B cell (primary cell): Measurements from ENCODE around the gene FCN1. TPM values are rescaled to one million over a fixed set of nuclear protein-coding genes. Genes with fewer than 3 reads are reported as not detected.

Experiments used
- ATAC-seq: fragments of 200-7000 bp; cut with Tn5 transposase; one replicate; pipeline ENCODE4 v1.10.0; 2021; ENCODE audit warnings: low read depth, mild to moderate bottlenecking, moderate number of reproducible peaks, moderate library complexity
- CTCF ChIA-PET: fragments of 350-600 bp; sonication (Branson Sonifier 250); formaldehyde crosslinking; loops from one replicate; lab custom pipeline; 2021; ENCODE audit warnings: antibody characterized with exemption, inconsistent platforms; lab: Charles Lee
- POLR2A ChIA-PET: fragments of 350-600 bp; sonication (Branson Sonifier 250); formaldehyde crosslinking; loops from one replicate; lab custom pipeline; 2021; ENCODE audit warnings: antibody characterized with exemption; lab: Charles Lee
- DNase-seq: peaks from one replicate; pipeline ENCODE4 v3.0.0; 2013
- H2AFZ ChIP-seq: 2 replicates; pipeline ENCODE4 v1.6.1; 2012; ENCODE audit warnings: mild to moderate bottlenecking, low read depth, low read length; ENCODE audit not compliant: insufficient read depth, poor library complexity, severe bottlenecking
- H3K27ac ChIP-seq, 2 donors: 1 replicate in 1 of 2; 2 replicates in 1 of 2; pipeline ENCODE4 v1.5.1; 2012 to 2013; ENCODE audit warnings: low read length in 2 of 2, mild to moderate bottlenecking in 2 of 2, moderate library complexity in 1 of 2
- H3K27me3 ChIP-seq, 4 experiments: fragments of 200-600 bp in 1 of 4; sonication (generic) in 1 of 4; replicated peaks in 1 of 4; 1 replicate in 2 of 4; 2 replicates in 2 of 4; pipeline versions ENCODE4 v1.6.1 to v1.7.0; 2013 to 2016; ENCODE audit warnings: low read length in 3 of 4, mild to moderate bottlenecking in 2 of 4, mixed read lengths in 1 of 4, moderate library complexity in 1 of 4; ENCODE audit not compliant: insufficient read depth in 4 of 4, control insufficient read depth in 3 of 4; ENCODE audit errors: control extremely low read depth in 1 of 4
- H3K36me3 ChIP-seq, 2 experiments: replicated peaks in 1 of 2; 1 replicate in 1 of 2; 2 replicates in 1 of 2; pipeline versions ENCODE4 v1.6.1 to v1.7.1; 2013; ENCODE audit warnings: low read length in 1 of 2; ENCODE audit not compliant: insufficient read depth in 2 of 2, control insufficient read depth in 1 of 2; ENCODE audit errors: control extremely low read depth in 1 of 2, extremely low read depth in 1 of 2
- H3K4me1 ChIP-seq, 2 donors: fragments of 200-600 bp in 1 of 2; sonication (generic) in 1 of 2; 1 replicate in 1 of 2; 2 replicates in 1 of 2; pipeline versions ENCODE4 v1.5.1 to v1.6.1; 2013 to 2017; ENCODE audit warnings: low read length in 2 of 2; ENCODE audit not compliant: control insufficient read depth in 2 of 2, insufficient read depth in 2 of 2
- H3K4me2 ChIP-seq: replicated peaks from 2 replicates; pipeline ENCODE3; 2012; ENCODE audit warnings: mild to moderate bottlenecking, low read depth, low read length; ENCODE audit not compliant: poor library complexity, severe bottlenecking
- H3K4me3 ChIP-seq, 5 experiments: fragments of 200-600 bp in 1 of 5; sonication (generic) in 1 of 5; 1 replicate in 3 of 5; 2 replicates in 2 of 5; pipeline versions ENCODE4 v1.5.1 to v1.7.0; 2011 to 2016; ENCODE audit warnings: low read length in 4 of 5, mild to moderate bottlenecking in 4 of 5, low read depth in 2 of 5, control low read depth in 1 of 5, moderate library complexity in 1 of 5; ENCODE audit not compliant: insufficient read depth in 1 of 5; ENCODE audit errors: control extremely low read depth in 1 of 5, extremely low read depth in 1 of 5
- H3K79me2 ChIP-seq: fragments of 200-600 bp; sonication (generic); one replicate; pipeline ENCODE4 v1.6.0; 2016; ENCODE audit warnings: low read length; ENCODE audit not compliant: control insufficient read depth, insufficient read depth
- H3K9ac ChIP-seq: fragments of 200-600 bp; sonication (generic); 2 replicates; pipeline ENCODE4 v1.6.1; 2017; ENCODE audit warnings: mild to moderate bottlenecking, low read length, moderate library complexity
- H3K9me3 ChIP-seq, 3 donors: one replicate each; pipeline versions ENCODE4 v1.6.1 to v1.7.1; 2013; ENCODE audit warnings: low read length in 2 of 3; ENCODE audit not compliant: control insufficient read depth in 2 of 3, insufficient read depth in 1 of 3; ENCODE audit errors: control extremely low read depth in 1 of 3
- H4K20me1 ChIP-seq: 2 replicates; pipeline ENCODE4 v1.6.0; 2012; ENCODE audit warnings: mild to moderate bottlenecking, low read length; ENCODE audit not compliant: insufficient read depth, control insufficient read depth, poor library complexity, severe bottlenecking
- H3K27ac Mint-ChIP-seq: one replicate; pipeline ENCODE4 v1.8.0; 2021; ENCODE audit warnings: mixed read lengths
- H3K27me3 Mint-ChIP-seq: one replicate; pipeline ENCODE4 v1.8.0; 2021; ENCODE audit warnings: mixed read lengths
- H3K4me1 Mint-ChIP-seq: one replicate; pipeline ENCODE4 v1.8.0; 2021; ENCODE audit warnings: mixed read lengths
- H3K4me3 Mint-ChIP-seq: one replicate; pipeline ENCODE4 v1.8.0; 2021; ENCODE audit warnings: mixed read lengths
- H3K9me3 Mint-ChIP-seq: one replicate; pipeline ENCODE4 v1.8.0; 2022; ENCODE audit warnings: mixed read lengths; ENCODE audit not compliant: insufficient read depth
- CTCF ChIP-seq: fragments of 200-600 bp; IDR thresholded peaks from one replicate; pipeline ENCODE4 v1.8.0; 2022; ENCODE audit warnings: antibody characterized with exemption, mild to moderate bottlenecking
- EZH2 ChIP-seq: IDR thresholded peaks from 2 replicates; pipeline ENCODE4 v1.6.1; 2012; ENCODE audit warnings: borderline replicate concordance, low read depth, mild to moderate bottlenecking, moderate library complexity, low read length; ENCODE audit not compliant: insufficient read depth, poor library complexity, severe bottlenecking
- WGBS: methylation state at CpG from one replicate; pipeline ENCODE4 v1.1.5; 2013; ENCODE audit warnings: missing lambda C conversion rate; ENCODE audit not compliant: insufficient coverage; 5-methylcytosine and 5-hydroxymethylcytosine counted together
- intact Hi-C: fragments of 100-400 bp; cut with micrococcal nuclease; formaldehyde crosslinking; loops from one replicate; pipeline ENCODE4 v1.10.0; 2022
- polyA plus RNA-seq: library from polyadenylated mRNA; depleted of rRNA; stranded (reverse); fragments of >200 nt; gene quantifications from 2 replicates; pipeline ENCODE4 v1.2.3, GENCODE V29; 2012
- total RNA-seq, 2 donors: library from RNA; stranded (reverse); fragments of 120-200 nt in 1 of 2; gene quantifications; 1 replicate in 1 of 2; 2 replicates in 1 of 2; pipeline versions ENCODE4 v1.2.3 to v1.2.4, GENCODE V29; 2013 to 2022

Gene FCN1
- total and polyA plus RNA-seq, 2 donors (not counting 1 experiment from before 2014, with no cell fraction given) = 2.2 to 20.6 TPM

DNA sequence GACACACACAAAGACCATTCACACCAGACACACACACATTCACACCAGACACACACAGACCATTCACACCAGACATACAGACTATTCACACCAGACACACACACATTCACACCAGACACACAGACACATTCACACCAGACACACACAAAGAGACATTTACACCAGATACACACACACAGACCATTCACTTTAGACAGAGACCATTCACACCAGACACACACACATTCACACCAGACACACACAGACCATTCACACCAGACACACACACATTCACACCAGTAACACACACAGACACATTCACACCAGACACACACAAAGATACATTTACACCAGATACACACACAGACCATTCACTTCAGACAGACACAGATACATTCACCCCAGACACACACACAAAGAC is 29.0 kb upstream of the FCN1 start:
- Histone ChIP-seq H3K4me1 (no peaks in the 10 kb centered on the region), H3K27me3 (peaks cover 0 to 4% (median 0%) of the 10 kb centered on the region in 4 experiments), H3K4me3 (no peak overlapping the region), H3K9ac (no peak overlapping the region), H2AFZ (no peak overlapping the region), H3K27ac (no peak overlapping the region), H3K36me3 (no peaks in the 10 kb centered on the region), H3K9me3 (peaks cover 0 to 13% (median 0%) of the 10 kb centered on the region in 3 donors), H4K20me1 (no peaks in the 10 kb centered on the region), H3K4me2 (no peak overlapping the region), H3K79me2 (no peaks in the 10 kb centered on the region)
- ATAC-seq (no peak), DNase-seq (no peak)
- H3K4me3 Mint-ChIP-seq = no peak overlapping the region
- intact Hi-C loops = no loop called here
- ChIA-PET POLR2A (no interaction called here), CTCF (no interaction called here)
- no peaks in the 10 kb centered on the region for H3K9me3 Mint-ChIP-seq
- TF ChIP-seq CTCF (no peak), EZH2 (no peak)
- no peaks in the 10 kb centered on the region for H3K4me1 Mint-ChIP-seq
- peaks cover 10% of the 10 kb centered on the region for H3K27me3 Mint-ChIP-seq
- H3K27ac Mint-ChIP-seq = no peak overlapping the region

- Histone ChIP-seq H3K9ac (no peak overlapping the region), H3K79me2 (no peaks in the 10 kb centered on the region), H3K36me3 (no peaks in the 10 kb centered on the region), H3K4me2 (no peak overlapping the region), H3K4me3 (no peak overlapping the region), H3K27ac (no peak overlapping the region), H3K27me3 (peaks cover 0 to 4% (median 0%) of the 10 kb centered on the region in 4 experiments), H2AFZ (no peak overlapping the region), H3K9me3 (peaks cover 0 to 13% (median 0%) of the 10 kb centered on the region in 3 donors), H4K20me1 (no peaks in the 10 kb centered on the region), H3K4me1 (no peaks in the 10 kb centered on the region)
- DNase-seq (no peak), ATAC-seq (no peak)
- ChIA-PET POLR2A (no interaction called here), CTCF (no interaction called here)
- H3K4me1 Mint-ChIP-seq = no peaks in the 10 kb centered on the region
- no peak for TF ChIP-seq CTCF
- TF ChIP-seq EZH2 = no peak
- peaks cover 10% of the 10 kb centered on the region for H3K27me3 Mint-ChIP-seq
- WGBS = 90% methylated on average over 5 of the region's 12 CpGs
- H3K27ac Mint-ChIP-seq = no peak overlapping the region
- intact Hi-C loops = no loop called here
- no peak overlapping the region for H3K4me3 Mint-ChIP-seq
- no peaks in the 10 kb centered on the region for H3K9me3 Mint-ChIP-seq
Measured at GRCh38 chr9:134945509-134946275, 28.0 kb upstream of the FCN1 start.
